Neural cell (in vitro differentiated cells): ENCODE results near the gene WDR87.

Experiments used
- CTCF ChIP-seq: fragments of 450-650 bp; IDR thresholded peaks from 2 replicates; pipeline ENCODE4 v1.5.1; 2014; ENCODE audit warnings: antibody characterized with exemption, mild to moderate bottlenecking, moderate library complexity; ENCODE audit not compliant: poor library complexity, severe bottlenecking
- EP300 ChIP-seq: fragments of 450-650 bp; conservative IDR thresholded peaks from 2 replicates; pipeline ENCODE4 v1.6.1; 2014; ENCODE audit warnings: antibody characterized with exemption, mild to moderate bottlenecking, moderate library complexity; ENCODE audit not compliant: poor library complexity, severe bottlenecking
- EZH2 ChIP-seq: fragments of 200-600, 300-800 bp; shearing (Covaris generic), sonication (generic); IDR thresholded peaks from 2 replicates; pipeline ENCODE4 v1.6.1; 2014; ENCODE audit warnings: antibody characterized with exemption, low read length, borderline replicate concordance, mild to moderate bottlenecking; ENCODE audit not compliant: insufficient read depth, poor library complexity, severe bottlenecking
- RAD21 ChIP-seq: fragments of 450-650 bp; conservative IDR thresholded peaks from 2 replicates; pipeline ENCODE4 v1.6.1; 2014; ENCODE audit warnings: antibody characterized with exemption, mild to moderate bottlenecking, moderate library complexity
- TAF1 ChIP-seq: IDR thresholded peaks from 2 replicates; pipeline ENCODE4 v1.6.1; 2012; ENCODE audit warnings: low read depth

GRCh38 chr19:37953171-37953917 is 47.0 kb upstream of the WDR87 start:
- no peak for TF ChIP-seq CTCF
- no peak for TF ChIP-seq EZH2
- no peak for TF ChIP-seq TAF1
- TF ChIP-seq EP300 = no peak
- TF ChIP-seq RAD21 = no peak
